Measurements from ENCODE around the gene DHX9.

Gene DHX9

DNA sequence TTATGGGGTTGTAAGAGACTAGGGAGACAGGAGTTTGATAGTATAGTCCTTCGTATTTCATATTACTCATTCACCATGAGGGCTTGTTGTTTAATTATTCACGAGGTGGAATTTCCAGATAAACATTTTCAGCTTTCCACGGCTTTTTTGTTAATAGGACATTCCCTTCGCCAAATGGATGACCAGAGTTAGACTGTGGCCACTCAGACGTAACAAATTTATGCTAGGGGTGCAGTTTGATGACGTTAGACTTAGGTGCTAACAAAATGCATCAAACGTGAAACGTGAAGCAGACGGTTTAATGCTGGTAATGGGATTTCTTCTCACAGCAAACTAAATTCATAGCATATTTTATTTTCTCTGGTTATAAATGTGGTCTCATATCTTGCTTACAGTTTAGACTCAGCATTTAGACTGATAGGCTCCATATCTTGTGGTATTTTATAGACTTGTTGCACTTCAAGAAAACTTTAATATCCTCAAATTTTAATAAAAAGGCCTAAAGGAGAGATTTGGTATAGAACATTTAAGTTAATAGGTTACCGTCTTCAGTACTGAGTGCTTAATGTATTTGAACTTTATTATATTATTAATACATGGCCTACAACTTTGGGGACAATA is 2.3 kb downstream of the DHX9 start:
- no peak overlapping the region for H3K27ac ChIP-seq
- TF ChIP-seq, protein P1, sequence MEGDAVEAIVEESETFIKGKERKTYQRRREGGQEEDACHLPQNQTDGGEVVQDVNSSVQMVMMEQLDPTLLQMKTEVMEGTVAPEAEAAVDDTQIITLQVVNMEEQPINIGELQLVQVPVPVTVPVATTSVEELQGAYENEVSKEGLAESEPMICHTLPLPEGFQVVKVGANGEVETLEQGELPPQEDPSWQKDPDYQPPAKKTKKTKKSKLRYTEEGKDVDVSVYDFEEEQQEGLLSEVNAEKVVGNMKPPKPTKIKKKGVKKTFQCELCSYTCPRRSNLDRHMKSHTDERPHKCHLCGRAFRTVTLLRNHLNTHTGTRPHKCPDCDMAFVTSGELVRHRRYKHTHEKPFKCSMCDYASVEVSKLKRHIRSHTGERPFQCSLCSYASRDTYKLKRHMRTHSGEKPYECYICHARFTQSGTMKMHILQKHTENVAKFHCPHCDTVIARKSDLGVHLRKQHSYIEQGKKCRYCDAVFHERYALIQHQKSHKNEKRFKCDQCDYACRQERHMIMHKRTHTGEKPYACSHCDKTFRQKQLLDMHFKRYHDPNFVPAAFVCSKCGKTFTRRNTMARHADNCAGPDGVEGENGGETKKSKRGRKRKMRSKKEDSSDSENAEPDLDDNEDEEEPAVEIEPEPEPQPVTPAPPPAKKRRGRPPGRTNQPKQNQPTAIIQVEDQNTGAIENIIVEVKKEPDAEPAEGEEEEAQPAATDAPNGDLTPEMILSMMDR (IDR thresholded peaks at IDR 0.05): no peak
- no peak for TF ChIP-seq ZFX (IDR thresholded peaks at IDR 0.05; ENCODE audit: borderline replicate concordance)

DNA sequence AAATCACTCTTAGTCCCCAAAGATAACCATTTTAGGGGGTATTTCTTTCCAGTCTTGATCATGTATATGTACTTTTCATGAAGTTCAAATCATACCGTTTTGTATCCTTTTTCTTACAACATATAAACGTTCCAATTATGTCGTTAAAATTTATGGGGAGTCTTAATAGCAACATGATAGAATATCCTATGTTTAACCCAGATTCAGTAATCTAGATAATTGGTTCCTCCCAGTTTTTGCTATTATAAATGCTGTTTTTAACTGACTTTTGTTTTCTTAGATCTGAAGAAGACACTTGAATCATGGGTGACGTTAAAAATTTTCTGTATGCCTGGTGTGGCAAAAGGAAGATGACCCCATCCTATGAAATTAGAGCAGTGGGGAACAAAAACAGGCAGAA is 3.1 kb downstream of the DHX9 start:
- no peak for TF ChIP-seq ZFX (IDR thresholded peaks at IDR 0.05; ENCODE audit: borderline replicate concordance)
- H3K27ac ChIP-seq: no peak overlapping the region

GRCh38 chr1:182845379-182845778 is 6.2 kb downstream of the DHX9 start:
- TF ChIP-seq, protein P1 (IDR thresholded peaks at IDR 0.05): no peak
- TF ChIP-seq ZFX (IDR thresholded peaks at IDR 0.05; ENCODE audit: borderline replicate concordance): no peak
- no peak overlapping the region for H3K27ac ChIP-seq

GRCh38 chr1:182845894-182846293 is 6.7 kb downstream of the DHX9 start:
- TF ChIP-seq, protein P1 (IDR thresholded peaks at IDR 0.05): no peak
- TF ChIP-seq ZFX (IDR thresholded peaks at IDR 0.05; ENCODE audit: borderline replicate concordance): no peak

GRCh38 chr1:182847105-182847504 is 8.0 kb downstream of the DHX9 start:
- no peak overlapping the region for H3K27ac ChIP-seq
- TF ChIP-seq, protein P1 (IDR thresholded peaks at IDR 0.05): no peak
- TF ChIP-seq ZFX (IDR thresholded peaks at IDR 0.05; ENCODE audit: borderline replicate concordance): no peak

More at GRCh38 chr1:182845894-182846293, 6.7 kb downstream of the DHX9 start:
- no peak overlapping the region for H3K27ac ChIP-seq

DNA sequence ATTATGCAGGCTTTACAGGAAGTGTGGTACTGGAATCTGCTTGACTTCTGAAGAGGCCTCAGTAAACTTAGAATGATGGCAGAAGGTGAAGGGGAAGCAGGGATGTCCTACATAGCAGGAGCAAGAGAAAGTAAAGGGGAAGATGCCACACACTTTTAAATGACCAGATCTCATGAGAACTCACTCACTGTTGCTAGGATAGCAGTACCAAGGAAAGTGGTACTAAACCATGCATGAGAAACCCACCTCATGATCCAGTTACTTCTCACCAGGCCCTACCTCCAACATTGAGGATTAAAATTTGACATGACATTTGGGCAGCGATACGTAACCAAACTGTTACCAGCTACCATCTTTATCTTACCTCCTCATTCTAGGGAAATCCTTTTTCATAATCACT is 9.6 kb downstream of the DHX9 start:
- TF ChIP-seq ZFX (IDR thresholded peaks at IDR 0.05; ENCODE audit: borderline replicate concordance): no peak
- TF ChIP-seq, protein P1 (IDR thresholded peaks at IDR 0.05): no peak
- H3K27ac ChIP-seq: no peak overlapping the region

DNA sequence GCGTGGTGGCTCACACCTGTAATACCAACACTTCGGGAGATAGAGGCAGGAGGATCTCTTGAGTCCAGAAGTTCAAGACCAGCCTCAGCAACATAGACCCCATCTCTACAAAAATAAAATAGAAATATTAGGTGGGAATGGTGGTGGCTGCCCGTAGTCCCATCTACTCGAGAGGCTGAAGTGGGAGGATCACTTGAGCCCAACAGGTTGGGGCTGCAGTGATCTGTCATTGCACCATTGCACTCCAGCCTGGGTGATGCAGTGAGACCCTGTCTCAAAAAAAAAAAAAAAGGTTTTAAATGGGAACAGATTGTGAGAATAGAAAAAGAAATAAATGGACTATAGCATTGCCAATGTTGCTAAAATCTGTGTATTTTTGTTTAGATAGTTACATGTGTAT is 11.2 kb downstream of the DHX9 start:
- no peak overlapping the region for H3K27ac ChIP-seq
- TF ChIP-seq, protein P1 (IDR thresholded peaks at IDR 0.05): no peak
- no peak for TF ChIP-seq ZFX (IDR thresholded peaks at IDR 0.05; ENCODE audit: borderline replicate concordance)

GRCh38 chr1:182851825-182852224 is 12.7 kb downstream of the DHX9 start:
- no peak overlapping the region for H3K27ac ChIP-seq
- TF ChIP-seq, protein P1 (IDR thresholded peaks at IDR 0.05): no peak

Data from 22Rv1 (cell line).